GM21619 (cell line): ENCODE measurements around the gene SNAP29.
A peak's percentile ranks its signal among the peaks of the same experiment; 100 is the strongest.
"Not testable (repeated sequence)": the region's sequence is repeated elsewhere in the genome, so short reads cannot be mapped to it uniquely, and the experiment has no call there.

ENCODE experiments used
- ATAC-seq: cut with Tn5 transposase; IDR thresholded peaks from one replicate; pipeline ENCODE4 v1.9.1; 2021; ENCODE audit not compliant: unreplicated experiment

Gene SNAP29

DNA sequence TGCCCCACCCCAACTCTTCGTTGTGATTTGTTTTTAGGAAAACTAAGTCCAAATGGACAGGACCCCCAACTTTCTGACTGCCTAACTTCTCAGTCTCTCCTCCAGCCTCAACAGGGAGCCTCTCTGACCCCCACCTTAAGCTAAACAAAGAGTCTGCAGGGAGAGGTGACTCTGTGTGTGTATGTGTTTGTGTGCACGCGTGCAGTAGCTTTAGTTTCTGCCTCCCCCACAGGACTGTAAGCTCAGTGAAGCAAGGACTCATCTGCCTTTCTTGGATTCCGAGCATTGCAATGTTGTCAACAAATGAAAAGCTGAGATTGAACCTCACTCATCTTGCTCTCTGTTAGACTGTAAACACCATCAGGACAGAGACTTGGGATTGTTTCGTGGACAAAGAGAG is 7.9 kb downstream of the SNAP29 start:
- no peak for ATAC-seq

DNA sequence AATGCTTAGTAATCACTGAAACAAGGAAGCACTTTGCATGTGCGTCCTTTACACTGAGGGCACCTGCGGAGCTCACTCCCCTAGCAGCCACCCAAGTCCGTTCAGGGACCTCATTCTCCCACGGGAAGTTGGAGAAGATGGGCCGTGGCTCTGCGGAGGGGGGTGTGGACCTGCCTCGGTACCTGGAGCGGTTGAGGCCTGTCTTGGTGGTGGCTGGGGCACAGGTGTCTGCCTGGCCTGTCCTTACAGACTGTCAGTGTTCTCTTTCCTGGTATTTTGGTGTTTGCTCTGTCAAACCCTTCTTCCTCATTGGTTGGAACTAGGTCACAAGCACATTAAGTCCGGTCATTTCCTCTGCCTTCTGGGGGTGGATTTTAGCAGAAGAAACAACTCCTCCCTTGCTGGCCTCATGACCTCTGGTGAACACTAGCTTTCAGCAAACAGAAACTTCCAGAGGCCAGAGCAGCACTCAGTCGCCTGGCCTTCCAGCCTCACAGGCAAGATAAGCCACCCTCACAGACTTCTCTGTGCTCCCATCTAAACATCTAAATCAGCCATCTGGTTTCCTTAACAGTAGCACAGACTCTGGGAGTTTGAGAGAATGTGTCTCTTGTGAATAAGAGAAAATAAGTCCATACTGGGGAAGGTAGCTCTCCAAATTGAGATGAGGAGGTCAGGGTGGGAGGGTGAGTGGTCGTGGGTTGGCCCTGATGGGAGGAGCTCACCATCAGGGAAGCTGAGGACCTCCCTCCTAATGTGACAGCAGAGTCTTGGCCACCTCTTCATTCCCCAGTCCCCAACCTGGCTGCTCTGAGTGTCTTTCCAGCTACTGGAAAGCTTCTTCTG is 8.6 kb downstream of the SNAP29 start:
- ATAC-seq, result no peak

DNA sequence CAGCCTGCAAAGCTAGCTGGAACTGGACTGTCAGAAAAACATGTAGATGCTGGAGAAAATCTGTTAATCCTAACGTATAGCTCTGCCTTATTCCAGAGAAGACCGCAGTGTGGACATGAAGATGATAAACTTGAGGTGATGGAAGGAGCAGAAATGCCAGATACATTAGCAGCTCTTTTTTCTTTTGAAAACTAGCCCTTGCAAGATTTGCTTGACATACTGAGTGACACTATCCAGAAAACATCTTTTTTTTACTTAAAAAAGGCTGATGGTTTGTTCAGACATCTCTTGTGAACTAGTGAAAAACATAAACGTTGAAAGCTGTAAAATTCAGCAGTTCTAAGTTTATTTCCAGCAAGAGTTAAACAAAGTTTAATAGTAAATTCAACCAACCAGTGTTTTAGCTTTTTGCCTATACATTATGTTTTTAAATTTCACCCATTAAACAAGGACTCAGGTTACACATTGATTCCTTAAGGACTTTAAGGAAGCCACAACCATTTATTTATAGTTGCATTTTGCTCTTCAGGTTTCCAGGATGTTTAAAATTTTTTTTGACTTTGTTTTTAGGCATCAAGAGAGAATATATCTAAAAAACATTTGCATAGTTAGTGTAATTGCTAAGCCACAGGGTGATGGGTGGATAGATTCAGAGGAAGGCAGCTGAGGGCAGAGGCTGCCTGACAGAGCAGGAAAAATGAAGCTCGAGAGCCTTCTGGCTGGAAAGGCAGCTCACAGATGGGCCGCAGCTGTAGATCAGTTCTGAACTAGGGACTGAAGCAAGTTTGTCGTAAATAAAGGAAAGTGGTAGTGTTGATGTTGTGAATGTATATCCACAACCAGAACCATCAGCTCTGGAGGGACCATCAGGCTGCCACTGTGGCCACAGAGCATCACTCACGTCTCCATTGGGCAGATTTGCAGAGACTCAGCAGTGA is 9.5 kb downstream of the SNAP29 start:
- ATAC-seq, result no peak

DNA sequence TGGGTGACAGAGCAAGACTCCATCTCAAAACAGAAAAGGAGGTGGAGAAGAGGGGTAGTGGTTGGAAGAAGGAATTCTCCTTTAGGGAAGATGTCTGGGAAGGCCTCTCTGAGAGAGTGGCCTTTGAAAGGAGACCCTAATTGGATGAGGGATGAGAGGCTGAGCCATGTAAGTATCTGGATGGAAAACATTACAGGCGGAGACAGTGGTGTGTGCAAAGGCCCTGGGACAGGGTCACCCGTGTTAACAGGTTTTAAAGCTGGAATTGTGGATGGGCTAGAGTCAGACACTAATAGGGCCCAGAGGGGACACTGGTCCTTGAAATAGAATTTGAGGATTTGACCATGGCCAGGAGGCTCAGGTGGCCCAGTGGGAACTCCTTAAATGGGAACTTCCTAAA is 10.4 kb downstream of the SNAP29 start:
- ATAC-seq, result no peak

DNA sequence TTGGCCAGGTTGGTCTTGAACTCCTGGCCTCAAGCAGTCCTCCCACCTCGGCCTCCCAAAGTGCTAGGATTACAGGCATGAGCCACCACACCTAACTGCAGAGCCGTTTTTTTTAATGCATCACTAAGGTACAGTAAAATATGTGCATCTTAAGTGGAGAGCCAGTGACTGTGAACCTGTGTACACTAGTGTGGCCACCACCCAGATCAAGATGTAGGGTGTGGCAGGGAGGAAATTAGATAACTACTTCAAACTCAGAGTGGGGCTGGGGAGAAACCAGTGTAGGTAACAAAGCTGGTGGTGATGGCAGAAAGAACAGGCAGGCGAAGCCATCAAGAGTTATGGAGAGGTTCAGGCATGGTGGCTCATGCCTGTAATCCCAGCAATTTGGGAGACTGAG is 14.4 kb downstream of the SNAP29 start:
- ATAC-seq, result no peak

DNA sequence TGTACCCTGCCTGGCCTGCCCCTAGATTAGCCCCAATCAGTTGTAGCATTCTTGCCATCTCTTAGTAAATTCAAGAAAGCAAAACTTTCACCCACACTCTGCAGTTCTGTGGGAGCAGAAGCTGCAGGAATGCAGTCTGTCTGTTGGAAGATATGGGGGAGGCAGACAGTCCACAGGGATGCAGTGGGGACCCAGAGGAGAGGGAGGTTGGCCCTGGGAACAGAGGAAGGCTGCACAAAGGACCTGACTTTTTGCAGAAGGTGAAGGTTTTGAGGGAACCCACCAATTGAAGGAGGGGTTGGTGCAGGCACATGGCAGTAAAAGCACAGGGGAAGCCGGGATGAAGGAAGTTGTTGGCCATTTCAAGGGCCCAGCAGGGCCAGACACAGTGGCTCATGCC is 16.5 kb downstream of the SNAP29 start:
- ATAC-seq, result no peak

DNA sequence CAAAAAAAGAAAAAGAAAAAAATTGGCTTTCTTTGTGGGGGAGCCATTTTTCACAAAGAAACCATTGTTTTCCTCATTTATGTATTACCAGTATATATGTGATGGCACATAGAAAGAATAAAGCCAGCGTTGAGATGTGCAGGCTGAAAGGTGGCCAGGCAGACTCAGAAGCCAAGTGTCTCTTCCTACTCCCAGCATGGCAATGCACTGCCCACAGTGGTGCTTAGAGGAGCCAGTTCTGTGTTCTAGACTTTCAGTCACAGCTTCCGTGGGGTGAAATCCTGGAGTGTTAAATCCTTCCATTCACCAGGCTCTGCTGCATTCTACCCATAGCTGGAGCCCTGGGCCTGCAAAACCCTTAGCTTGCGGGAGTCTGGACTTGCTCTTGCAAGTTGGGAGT is 18.9 kb downstream of the SNAP29 start:
- no peak for ATAC-seq

DNA sequence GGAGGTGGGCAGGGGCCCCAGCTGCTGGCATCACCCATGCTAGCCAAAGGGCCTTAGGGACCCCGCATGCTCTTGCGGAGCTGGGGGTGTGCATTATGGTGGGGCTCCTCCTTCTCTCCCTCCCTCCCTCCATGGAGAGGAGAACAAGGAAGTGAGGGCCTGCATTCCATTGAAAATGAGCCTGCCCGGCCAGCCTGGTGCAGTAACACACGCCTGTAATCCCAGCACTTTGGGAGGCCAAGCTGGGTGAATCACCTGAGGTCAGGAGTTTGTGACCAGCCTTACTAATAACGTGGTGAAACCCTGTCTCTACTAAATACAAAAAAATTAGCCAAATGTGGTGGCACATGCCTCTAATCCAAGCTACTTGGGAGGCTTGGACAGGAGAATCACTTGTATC is 22.4 kb downstream of the SNAP29 start:
- ATAC-seq, result no peak

DNA sequence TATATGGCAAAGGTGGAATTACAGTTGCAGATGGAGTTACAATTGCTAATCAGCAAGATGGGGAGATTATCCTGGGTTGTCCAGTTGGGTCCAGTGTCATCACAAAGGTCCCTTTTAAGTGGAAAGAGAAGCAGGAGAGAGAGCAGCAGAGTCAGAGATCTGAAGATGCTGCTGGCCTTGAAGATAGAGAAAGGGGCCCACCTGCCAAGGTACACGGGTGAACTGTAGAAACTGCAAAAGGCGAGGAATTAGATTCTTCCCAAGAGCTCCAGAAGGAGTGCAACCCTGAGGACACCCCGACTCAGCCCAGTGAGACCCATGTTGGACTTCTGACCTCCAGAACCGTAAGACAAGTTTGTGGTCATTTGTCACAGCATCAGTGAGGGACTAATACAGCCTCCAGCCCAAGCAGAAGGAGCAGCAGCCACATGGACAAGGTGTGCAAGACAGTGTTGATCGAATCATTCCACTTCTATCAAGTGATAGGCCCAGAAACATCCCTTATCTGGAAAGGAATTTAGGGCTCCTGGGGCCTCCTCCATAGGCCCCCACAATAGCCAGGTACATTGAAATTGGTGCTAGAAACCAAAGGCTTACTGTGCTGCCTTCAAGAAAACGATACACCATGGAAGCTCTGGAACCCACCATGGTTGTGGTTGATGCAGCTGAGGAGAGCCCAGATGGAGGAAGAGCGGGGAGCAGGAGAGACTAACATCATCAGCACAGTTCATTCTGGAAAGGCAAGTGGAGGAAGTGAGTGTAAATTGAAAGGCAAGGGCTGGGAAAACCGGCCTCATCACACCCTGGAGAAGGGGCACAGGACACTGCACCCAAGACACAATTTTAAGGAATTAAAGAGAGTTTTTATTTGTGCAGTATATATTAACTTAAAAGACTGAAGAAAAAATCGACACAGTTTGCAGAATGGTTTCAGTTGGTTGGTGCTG is 23.3 kb downstream of the SNAP29 start:
- ATAC-seq, result no peak

DNA sequence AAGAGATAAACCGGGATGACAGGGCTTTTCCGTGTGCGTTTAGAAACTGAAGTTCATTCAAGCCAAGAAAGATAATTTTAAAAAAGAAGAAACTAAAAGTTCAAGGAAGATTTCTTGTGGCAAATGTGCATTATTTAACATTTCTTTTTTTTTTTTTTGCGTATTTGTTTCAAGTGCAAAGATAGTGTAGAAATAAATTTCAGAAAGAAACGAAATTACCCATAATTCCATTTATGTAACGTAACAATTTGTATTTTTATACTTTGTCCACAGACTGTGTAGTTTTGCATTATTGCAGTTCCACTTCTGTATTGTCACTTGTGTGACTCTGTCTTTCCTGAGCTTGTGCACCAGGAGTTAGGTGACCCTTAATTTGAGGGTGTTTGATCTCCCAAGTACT is 24.0 kb downstream of the SNAP29 start:
- no peak for ATAC-seq

DNA sequence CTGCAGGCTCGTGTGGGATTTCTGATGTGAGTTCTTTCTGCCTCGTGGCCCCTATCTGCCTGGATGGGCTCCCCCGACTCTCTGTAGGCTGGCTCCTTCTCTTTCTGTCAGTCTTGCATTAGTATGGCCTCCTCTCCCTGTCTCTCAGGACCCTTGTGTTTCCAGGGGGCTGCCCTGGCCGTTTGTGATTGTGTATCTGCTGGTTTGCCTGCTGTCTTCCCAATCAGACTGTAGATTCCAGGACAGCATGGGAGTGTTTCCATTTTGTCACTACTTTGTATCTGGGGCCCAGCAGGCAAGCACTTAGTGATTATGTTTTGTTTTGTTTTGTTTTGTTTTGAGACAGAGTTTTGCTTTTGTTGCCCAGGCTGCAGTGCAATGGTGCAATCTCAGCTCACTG is 25.6 kb downstream of the SNAP29 start:
- no peak for ATAC-seq

DNA sequence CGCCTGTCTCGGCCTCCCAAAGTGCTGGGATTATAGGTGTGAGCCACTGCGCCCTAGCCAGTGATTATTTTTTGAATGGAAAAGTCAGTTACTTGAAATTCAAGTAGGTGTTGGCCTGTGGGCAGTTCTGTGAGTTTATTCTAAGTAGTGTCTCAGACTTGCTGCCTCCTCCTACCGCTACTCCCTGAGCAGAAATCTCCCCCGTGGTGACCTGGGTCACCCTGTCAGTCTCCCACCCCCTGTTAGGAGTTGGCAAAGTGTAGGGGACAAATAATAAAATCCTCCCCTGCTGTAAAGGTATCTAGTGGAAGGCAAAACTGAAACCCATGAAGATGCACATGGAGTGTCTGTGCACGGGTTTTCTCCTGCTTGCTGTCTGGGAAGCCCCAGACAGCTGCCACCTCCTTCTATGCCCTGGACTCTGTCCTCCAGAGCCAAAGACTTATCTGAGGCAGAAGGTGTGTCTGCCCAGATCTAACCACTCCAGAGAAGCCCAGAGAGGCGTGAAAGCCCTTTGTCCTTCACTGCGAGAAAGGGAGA is 26.3 kb downstream of the SNAP29 start:
- ATAC-seq, result no peak

DNA sequence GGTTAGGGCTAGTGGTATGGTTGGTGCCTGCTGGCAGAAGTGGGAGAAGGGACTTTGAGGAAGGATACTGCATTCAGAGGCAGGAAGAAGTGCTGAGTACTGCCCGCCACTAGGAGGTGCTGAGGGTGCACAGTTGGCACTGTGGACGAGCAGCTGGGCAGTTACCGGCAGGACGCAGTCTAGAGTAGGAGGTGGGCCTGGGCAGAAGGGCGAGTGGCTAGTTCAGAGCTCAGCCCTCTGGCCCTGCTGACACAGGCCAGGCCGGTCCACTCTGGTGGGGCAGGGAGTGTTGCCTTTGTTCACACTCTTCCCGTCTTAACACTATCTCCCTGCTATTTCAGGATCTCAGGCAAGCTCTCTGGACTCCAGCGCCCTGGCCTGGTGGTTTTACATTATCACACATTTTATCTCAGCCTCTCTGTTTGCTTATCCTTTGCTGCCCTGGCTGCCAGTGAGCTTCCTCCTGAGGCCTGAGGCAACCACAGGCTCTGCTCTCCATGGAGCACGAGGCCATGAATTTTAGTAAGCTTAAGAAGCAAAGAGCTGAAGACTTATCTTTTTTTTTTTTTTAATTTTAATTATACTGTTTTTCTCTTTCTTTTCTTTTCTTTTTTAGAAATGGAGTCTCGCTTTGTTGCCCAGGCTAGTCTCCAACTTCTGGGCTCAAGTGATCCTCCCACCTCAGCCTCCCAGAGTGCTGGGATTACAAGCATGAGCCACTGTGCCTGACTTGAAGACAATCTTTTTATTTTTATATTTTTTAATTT is 26.9 kb downstream of the SNAP29 start:
- peak; percentile 56 for ATAC-seq

DNA sequence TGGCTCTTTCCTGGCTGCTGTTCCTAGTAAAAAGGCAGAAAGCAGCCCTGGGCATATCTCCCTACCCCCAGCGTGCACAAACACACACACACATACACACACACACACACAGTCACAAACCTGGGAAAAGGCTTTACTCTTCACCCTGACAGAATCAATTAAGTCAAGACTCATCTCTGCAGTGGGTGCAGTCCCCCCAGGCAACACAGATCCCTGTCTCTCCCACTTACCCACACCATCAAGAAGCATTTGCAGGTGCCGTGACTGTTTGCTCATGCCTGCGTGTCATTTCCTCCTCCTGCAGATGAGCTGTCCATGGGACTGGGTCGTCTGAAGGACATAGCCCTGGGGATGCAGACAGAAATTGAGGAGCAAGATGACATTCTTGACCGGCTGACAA is 28.6 kb downstream of the SNAP29 start:
- no peak for ATAC-seq

DNA sequence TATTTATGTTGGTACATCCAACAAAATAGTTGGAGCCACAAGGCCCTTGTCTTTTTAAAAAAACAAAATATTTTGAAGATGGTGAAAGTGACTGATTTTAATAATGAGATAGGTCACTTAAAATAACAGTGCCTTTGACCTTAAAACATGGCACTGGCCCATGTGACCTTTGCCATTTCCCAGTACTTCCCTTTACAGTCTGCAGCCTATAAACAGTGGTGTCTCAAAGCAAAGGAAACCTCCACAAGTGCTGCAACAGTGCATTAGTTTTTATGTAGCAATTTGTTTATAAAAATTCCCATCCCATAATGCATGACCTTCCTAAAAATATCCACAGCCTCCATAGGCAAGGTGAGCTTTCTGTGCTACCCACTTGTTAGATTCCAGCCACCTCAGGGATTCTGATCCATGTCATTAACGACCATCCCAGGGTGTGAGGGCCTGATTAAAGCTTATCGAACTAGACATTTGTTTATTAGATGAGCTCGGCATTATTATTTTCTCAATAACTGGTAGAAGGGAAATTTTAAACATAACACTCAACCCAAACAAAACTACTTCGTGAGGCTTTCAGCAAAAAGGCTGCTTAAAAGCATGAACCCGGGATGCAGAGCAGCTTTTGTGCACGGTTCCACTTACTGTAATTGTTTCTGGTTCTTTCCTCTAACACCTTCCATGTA is 30.4 kb downstream of the SNAP29 start:
- ATAC-seq, result no peak

DNA sequence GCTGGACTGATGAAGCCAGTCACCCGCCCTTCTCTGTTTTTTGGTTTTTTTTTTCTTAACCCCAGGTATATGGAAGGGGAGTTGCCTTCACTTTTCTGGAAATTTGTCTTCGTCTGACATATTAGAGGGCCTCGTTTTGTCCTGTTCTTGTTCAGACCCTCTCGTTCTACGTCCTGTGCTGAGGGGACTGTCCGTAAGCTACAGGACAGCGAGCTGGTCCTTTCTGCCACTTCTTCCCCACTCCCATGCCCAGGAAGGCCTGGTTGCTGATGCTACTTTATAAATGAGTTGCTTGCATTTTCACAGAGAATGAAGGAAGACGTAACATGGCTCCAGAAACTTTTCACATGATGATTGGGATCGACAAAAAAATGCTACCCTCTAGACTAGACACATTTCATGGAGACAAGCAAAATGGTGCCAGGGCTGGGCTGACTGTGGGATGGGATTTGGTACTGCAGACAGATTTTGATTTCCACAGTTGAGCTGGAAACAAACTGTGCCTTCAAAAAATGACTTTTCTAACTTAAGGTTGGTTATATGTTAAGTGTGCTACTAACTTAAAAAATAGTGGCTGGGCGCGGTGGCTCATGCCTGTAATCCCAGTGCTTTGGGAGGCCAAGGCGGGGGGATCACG is 31.2 kb downstream of the SNAP29 start:
- no peak for ATAC-seq

DNA sequence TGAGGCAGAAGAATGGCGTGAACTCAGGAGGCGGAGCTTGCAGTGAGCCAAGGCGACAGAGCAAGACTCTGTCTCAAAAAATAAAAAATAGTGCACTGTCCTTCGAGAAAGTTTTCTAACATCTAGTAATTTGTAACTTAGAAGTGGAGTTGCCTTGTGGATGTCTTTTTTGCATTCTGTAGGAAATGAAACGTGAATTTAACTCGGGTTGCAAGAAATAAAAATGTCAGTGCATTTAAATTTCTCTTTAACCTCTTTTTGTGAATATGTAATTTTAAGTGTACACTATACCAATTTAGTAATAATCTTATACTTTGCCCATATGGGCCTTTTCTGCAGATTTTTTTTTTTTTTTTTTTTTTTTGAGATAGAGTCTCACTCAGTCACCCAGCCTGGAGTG is 32.2 kb downstream of the SNAP29 start:
- ATAC-seq, result no peak

DNA sequence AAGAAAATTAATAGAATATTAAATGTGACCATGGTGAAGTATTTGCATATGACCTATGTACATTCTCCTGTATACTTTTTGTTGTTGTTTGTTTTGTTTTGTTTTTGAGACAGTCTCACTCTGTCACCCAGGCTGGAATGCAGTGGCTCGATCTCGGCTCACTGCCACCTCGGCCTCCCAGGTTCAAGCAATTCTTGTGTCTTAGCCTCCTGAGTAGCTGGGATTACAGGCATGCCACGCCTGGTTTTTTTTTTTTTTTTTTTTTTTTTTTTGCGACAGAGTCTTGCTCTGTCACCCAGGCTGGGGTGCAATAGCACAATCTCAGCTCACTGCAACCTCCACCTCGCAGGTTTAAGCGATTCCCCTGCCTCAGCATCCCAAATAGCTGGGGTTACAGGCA is 38.9 kb downstream of the SNAP29 start:
- ATAC-seq, result not testable (repeated sequence)
